ENCODE measurements around the gene NAB1. TPM values are rescaled to one million over a fixed set of nuclear protein-coding genes. Genes with fewer than 3 reads are reported as not detected.
"Not testable (repeated sequence)": the region's sequence is repeated elsewhere in the genome, so short reads cannot be mapped to it uniquely, and the experiment has no call there.

NAB1 gene
- 24.7 and 27.7 TPM in 2 replicates for total RNA-seq (2014; rRNA removed; shearing (Covaris generic))
- polyA plus RNA-seq (2015; cell fraction: cytosol; rRNA removed) = 19.3 and 23.5 TPM in 2 replicates
- 56.4 and 58.7 TPM in 2 replicates for polyA plus RNA-seq (2015; cell fraction: nucleus; rRNA removed)

GRCh38 chr2:190649035-190649797 lies at the start of gene NAB1:
Gene NAB1, plus strand, starts transcription at chr2:190649083. Its CDS starts 10,094 bp downstream, at chr2:190659177.
- peak; percentile 45 for DNase-seq (ENCODE audit: low read depth)

GRCh38 chr2:190599546-190600220 lies 49.2 kb upstream of the NAB1 start:
- no peak for DNase-seq (ENCODE audit: low read depth)

GRCh38 chr2:190600293-190601103 lies 48.4 kb upstream of the NAB1 start:
- DNase-seq (ENCODE audit: low read depth) = no peak

GRCh38 chr2:190603374-190603773 lies 45.5 kb upstream of the NAB1 start:
- DNase-seq (ENCODE audit: low read depth) = no peak

GRCh38 chr2:190607014-190607597 lies 41.8 kb upstream of the NAB1 start:
- peak; percentile 90 for DNase-seq (ENCODE audit: low read depth)

- peak; percentile 85 for DNase-seq (ENCODE audit: low read depth)
Measured at GRCh38 chr2:190607657-190608357, 41.1 kb upstream of the NAB1 start.

- DNase-seq (ENCODE audit: low read depth) = not testable (repeated sequence)
Measured at GRCh38 chr2:190608863-190609262, 40.0 kb upstream of the NAB1 start.

- not testable (repeated sequence) for DNase-seq (ENCODE audit: low read depth)
Measured at GRCh38 chr2:190609397-190609796, 39.5 kb upstream of the NAB1 start.

- DNase-seq (ENCODE audit: low read depth) = not testable (repeated sequence)
Measured at GRCh38 chr2:190610528-190610927, 38.4 kb upstream of the NAB1 start.

- no peak for DNase-seq (ENCODE audit: low read depth)
Measured at GRCh38 chr2:190615555-190616200, 33.2 kb upstream of the NAB1 start.

- no peak for DNase-seq (ENCODE audit: low read depth)
Measured at GRCh38 chr2:190618030-190618429, 30.9 kb upstream of the NAB1 start.

- DNase-seq (ENCODE audit: low read depth) = no peak
Measured at GRCh38 chr2:190625691-190626090, 23.2 kb upstream of the NAB1 start.

GRCh38 chr2:190626641-190627210 lies 22.2 kb upstream of the NAB1 start:
- no peak for DNase-seq (ENCODE audit: low read depth)

GRCh38 chr2:190627448-190628412 lies 21.2 kb upstream of the NAB1 start:
- DNase-seq (ENCODE audit: low read depth) = no peak

GRCh38 chr2:190628591-190629319 lies 20.1 kb upstream of the NAB1 start:
- no peak for DNase-seq (ENCODE audit: low read depth)

- no peak for DNase-seq (ENCODE audit: low read depth)
Measured at GRCh38 chr2:190634381-190634780, 14.5 kb upstream of the NAB1 start.

GRCh38 chr2:190635781-190636180 lies 13.1 kb upstream of the NAB1 start:
- DNase-seq (ENCODE audit: low read depth) = no peak

- peak; percentile 58 for DNase-seq (ENCODE audit: low read depth)
Measured at GRCh38 chr2:190636361-190636760, 12.5 kb upstream of the NAB1 start.
